Loucy (cell line): ENCODE results near the gene TPRG1L.

Experiments used
- CTCF ChIP-seq: fragments of 200-600 bp; sonication (generic); conservative IDR thresholded peaks from 2 replicates; pipeline ENCODE4 v1.5.1; 2014; ENCODE audit warnings: mild to moderate bottlenecking, antibody characterized with exemption, low read length
- EZH2phosphoT487 ChIP-seq: fragments of 200-600 bp; IDR thresholded peaks from 2 replicates; pipeline ENCODE4 v1.6.1; 2018; ENCODE audit warnings: antibody characterized with exemption, mild to moderate bottlenecking, moderate library complexity, borderline replicate concordance

- TF ChIP-seq CTCF = no peak
- no peak for TF ChIP-seq EZH2phosphoT487
Observed at GRCh38 chr1:3604468-3604974, 20.3 kb upstream of the TPRG1L start.
